ENCODE results near the gene DNAJC5G.
"Not testable (repeated sequence)": the region's sequence is repeated elsewhere in the genome, so short reads cannot be mapped to it uniquely, and the experiment has no call there.

Gene DNAJC5G

GRCh38 chr2:27312152-27312551 is 36.9 kb downstream of the DNAJC5G start:
- FAIRE-seq = no peak

- FAIRE-seq = no peak
Observed at GRCh38 chr2:27313882-27314645, 38.8 kb downstream of the DNAJC5G start.

- no peak for FAIRE-seq
Observed at GRCh38 chr2:27314709-27315108, 39.5 kb downstream of the DNAJC5G start.

- no peak for FAIRE-seq
Observed at GRCh38 chr2:27315122-27315521, 39.9 kb downstream of the DNAJC5G start.

- FAIRE-seq = no peak
Observed at GRCh38 chr2:27316655-27317412, 41.6 kb downstream of the DNAJC5G start.

- not testable (repeated sequence) for FAIRE-seq
Observed at GRCh38 chr2:27319839-27320238, 44.6 kb downstream of the DNAJC5G start.

- FAIRE-seq = no peak
Observed at GRCh38 chr2:27320958-27321543, 45.8 kb downstream of the DNAJC5G start.

GRCh38 chr2:27322301-27322765 is 47.1 kb downstream of the DNAJC5G start:
- FAIRE-seq = no peak

- FAIRE-seq = no peak
Observed at GRCh38 chr2:27322766-27323595, 47.7 kb downstream of the DNAJC5G start, which contains the start of gene MPV17. Gene MPV17 (minus strand): TSS chr2:27323097. CDS start chr2:27322517, 580 bp downstream.

- no peak for FAIRE-seq
Observed at GRCh38 chr2:27323596-27324285, 48.5 kb downstream of the DNAJC5G start.

GRCh38 chr2:27324720-27325119 is 49.5 kb downstream of the DNAJC5G start:
- FAIRE-seq = no peak
